Osteoblast (primary cell): ENCODE measurements around the gene GAB2. TPM values are rescaled to one million over a fixed set of nuclear protein-coding genes. Genes with fewer than 3 reads are reported as not detected.

ENCODE experiments used
- DNase-seq: peaks from one replicate; pipeline ENCODE4 v3.0.0; 2011; ENCODE audit warnings: low spot score, mixed read lengths; ENCODE audit not compliant: insufficient read length; ENCODE audit errors: missing footprints
- H2AFZ ChIP-seq: 2 replicates; pipeline ENCODE4 v1.6.0; 2011; ENCODE audit warnings: mild to moderate bottlenecking, low read length
- H3K27ac ChIP-seq: 2 replicates; pipeline ENCODE4 v1.5.1; 2011; ENCODE audit warnings: mild to moderate bottlenecking, low read depth, low read length, moderate library complexity
- H3K27me3 ChIP-seq: 2 replicates; pipeline ENCODE4 v1.6.0; 2012; ENCODE audit warnings: mild to moderate bottlenecking, control low read depth, inconsistent platforms, low read length, moderate library complexity; ENCODE audit not compliant: insufficient read depth
- H3K36me3 ChIP-seq: 2 replicates; pipeline ENCODE4 v1.5.1; 2011; ENCODE audit warnings: mild to moderate bottlenecking, low read length, control low read depth, moderate library complexity; ENCODE audit not compliant: insufficient read depth
- H3K4me1 ChIP-seq: 2 replicates; pipeline ENCODE4 v1.5.1; 2011; ENCODE audit warnings: mild to moderate bottlenecking, low read length, control low read depth, moderate library complexity; ENCODE audit not compliant: insufficient read depth
- H3K4me2 ChIP-seq: 2 replicates; pipeline ENCODE4 v1.6.0; 2011; ENCODE audit warnings: mild to moderate bottlenecking, low read length; ENCODE audit not compliant: insufficient read depth
- H3K4me3 ChIP-seq: fragments of 200-600 bp; sonication (generic); 3 replicates; pipeline ENCODE4 v1.5.1; 2012; ENCODE audit warnings: mild to moderate bottlenecking, low read length, inconsistent platforms; ENCODE audit not compliant: insufficient read depth
- H3K79me2 ChIP-seq: 2 replicates; pipeline ENCODE4 v1.6.0; 2012; ENCODE audit warnings: mild to moderate bottlenecking, low read length, control low read depth, inconsistent platforms; ENCODE audit not compliant: insufficient read depth
- H3K9me3 ChIP-seq: 2 replicates; pipeline ENCODE4 v1.5.1; 2011; ENCODE audit warnings: low read depth, low read length, control low read depth
- H4K20me1 ChIP-seq: 2 replicates; pipeline ENCODE4 v1.6.0; 2012; ENCODE audit warnings: mild to moderate bottlenecking, low read length, control low read depth; ENCODE audit not compliant: insufficient read depth
- total RNA-seq: library from RNA; depleted of rRNA; stranded (reverse); fragments of >200 nt; gene quantifications from 2 replicates; pipeline ENCODE4 v1.2.3, GENCODE V29; 2012
- TF ChIP-seq, protein P1 (sequence below): IDR thresholded peaks from 2 replicates; pipeline ENCODE4 v1.5.1; 2011; ENCODE audit warnings: mild to moderate bottlenecking, low read depth, low read length, moderate library complexity; ENCODE audit errors: extremely low read depth

GAB2 gene
- total RNA-seq, 1 donor = 18.5 TPM

DNA sequence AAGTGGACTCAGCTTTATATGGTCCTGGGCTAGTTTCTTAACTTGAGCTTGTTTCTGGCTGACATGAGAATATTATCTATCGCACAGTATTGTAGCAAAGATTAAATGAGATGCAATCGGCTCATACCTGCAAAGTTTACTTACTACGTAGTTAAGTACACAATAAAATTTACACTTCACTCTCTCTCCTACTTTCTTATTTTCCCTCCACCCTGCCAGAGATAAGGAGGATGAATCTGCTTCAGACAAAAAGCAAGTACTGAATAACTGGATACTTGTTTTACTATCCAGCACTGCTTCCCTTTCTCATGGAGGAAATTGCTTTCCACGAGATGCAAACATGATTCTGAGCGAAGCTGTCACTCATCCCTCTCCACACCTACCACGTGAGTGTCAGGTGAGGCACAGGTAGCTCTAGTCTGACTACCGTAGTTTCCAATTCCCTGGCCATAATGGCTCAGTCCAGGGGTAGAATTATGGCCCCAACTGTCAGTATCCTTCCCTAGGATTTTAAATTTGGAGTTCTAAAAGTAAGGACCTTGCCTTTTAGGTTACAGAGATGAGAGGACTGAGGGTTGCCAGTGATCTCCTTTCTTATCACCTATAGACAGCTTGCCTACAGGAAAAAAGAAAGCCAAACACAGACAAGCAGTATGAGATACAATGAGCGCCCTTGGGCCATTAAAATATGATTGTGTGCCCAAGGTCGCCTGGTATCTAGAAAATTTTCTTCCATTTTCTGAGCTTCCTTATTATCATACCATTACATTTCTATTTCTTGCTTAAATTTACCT lies 39.8 kb downstream of the GAB2 start:
- Histone ChIP-seq H3K27me3 (no peaks in the 10 kb centered on the region), H3K4me3 (no peak overlapping the region), H3K27ac (no peak overlapping the region), H3K4me1 (no peaks in the 10 kb centered on the region), H3K9me3 (no peaks in the 10 kb centered on the region), H4K20me1 (peaks cover 4% of the 10 kb centered on the region), H3K79me2 (peaks cover 2% of the 10 kb centered on the region), H3K4me2 (no peak overlapping the region), H2AFZ (no peak overlapping the region), H3K36me3 (no peaks in the 10 kb centered on the region)
- TF ChIP-seq, protein P1, sequence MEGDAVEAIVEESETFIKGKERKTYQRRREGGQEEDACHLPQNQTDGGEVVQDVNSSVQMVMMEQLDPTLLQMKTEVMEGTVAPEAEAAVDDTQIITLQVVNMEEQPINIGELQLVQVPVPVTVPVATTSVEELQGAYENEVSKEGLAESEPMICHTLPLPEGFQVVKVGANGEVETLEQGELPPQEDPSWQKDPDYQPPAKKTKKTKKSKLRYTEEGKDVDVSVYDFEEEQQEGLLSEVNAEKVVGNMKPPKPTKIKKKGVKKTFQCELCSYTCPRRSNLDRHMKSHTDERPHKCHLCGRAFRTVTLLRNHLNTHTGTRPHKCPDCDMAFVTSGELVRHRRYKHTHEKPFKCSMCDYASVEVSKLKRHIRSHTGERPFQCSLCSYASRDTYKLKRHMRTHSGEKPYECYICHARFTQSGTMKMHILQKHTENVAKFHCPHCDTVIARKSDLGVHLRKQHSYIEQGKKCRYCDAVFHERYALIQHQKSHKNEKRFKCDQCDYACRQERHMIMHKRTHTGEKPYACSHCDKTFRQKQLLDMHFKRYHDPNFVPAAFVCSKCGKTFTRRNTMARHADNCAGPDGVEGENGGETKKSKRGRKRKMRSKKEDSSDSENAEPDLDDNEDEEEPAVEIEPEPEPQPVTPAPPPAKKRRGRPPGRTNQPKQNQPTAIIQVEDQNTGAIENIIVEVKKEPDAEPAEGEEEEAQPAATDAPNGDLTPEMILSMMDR = no peak
- DNase-seq = no peak

DNA sequence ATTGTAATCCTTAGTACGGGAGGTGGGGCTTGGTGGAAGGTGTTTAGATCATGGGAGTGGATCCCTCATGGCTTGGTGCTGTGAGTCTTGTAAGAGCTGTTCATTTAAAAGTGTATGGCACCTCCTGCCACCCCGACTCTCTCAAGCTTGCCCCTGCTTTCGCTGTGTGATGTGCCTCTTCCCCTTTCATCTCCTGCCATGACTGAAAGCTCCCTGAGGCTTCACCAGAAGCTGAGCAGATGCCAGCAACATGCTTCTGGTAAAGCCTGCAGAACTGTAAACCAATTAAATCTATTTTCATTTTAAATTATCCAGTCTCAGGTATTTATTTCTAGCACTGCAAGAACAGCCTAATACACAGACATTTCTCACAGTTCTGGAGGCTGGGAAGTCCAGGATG lies 40.8 kb downstream of the GAB2 start:
- Histone ChIP-seq H3K36me3 (no peaks in the 10 kb centered on the region), H3K4me2 (no peak overlapping the region), H3K27ac (no peak overlapping the region), H3K27me3 (no peaks in the 10 kb centered on the region), H3K79me2 (peaks cover 2% of the 10 kb centered on the region), H3K9me3 (no peaks in the 10 kb centered on the region), H2AFZ (no peak overlapping the region), H3K4me1 (no peaks in the 10 kb centered on the region), H4K20me1 (peaks cover 4% of the 10 kb centered on the region), H3K4me3 (no peak overlapping the region)
- TF ChIP-seq, protein P1 = no peak
- DNase-seq = no peak

DNA sequence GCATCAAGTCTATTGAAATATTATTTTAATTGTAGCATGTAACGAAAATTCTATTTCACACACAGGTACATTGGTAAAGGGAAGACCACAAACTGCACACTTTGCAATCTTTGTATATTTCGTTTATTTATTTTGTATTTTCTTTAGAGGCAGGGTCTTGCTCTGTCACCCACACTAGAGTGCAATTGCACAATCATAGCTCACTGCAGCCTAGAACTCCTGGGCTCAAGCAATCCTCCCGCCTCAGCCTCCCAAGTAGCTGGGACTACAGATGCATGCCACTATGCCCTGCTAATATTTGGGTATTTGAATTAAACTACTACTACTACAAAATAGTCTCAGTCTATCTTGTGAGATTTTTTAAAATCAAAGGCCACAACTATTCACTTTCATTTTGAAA lies 42.7 kb downstream of the GAB2 start:
- Histone ChIP-seq H3K4me3 (no peak overlapping the region), H3K4me2 (no peak overlapping the region), H3K79me2 (peaks cover 7% of the 10 kb centered on the region), H3K36me3 (no peaks in the 10 kb centered on the region), H4K20me1 (peaks cover 8% of the 10 kb centered on the region), H2AFZ (no peak overlapping the region), H3K9me3 (no peaks in the 10 kb centered on the region), H3K27me3 (no peaks in the 10 kb centered on the region), H3K27ac (no peak overlapping the region), H3K4me1 (peaks cover 8% of the 10 kb centered on the region)
- TF ChIP-seq, protein P1 = no peak
- DNase-seq = no peak

DNA sequence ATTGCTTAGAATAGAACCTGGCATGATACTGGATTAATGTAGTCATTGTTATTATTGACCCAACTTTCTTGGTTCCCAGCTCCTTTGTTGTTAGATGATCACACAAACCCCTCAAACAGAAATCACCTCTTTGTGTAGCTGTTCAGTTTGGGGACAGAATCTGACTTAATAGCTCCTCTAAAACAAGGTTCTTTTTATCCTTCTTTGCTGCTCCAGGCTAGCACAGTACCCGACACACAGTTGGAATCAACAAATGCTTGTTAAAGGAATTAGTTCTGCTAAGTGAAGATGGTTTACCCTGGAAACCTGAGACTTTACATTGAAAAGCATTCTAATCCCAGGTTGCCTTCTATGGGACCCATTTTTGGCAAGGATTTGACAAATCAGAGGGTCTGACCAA lies 43.9 kb downstream of the GAB2 start:
- no peaks in the 10 kb centered on the region for H3K36me3 ChIP-seq
- H3K27me3 ChIP-seq = no peaks in the 10 kb centered on the region
- H3K79me2 ChIP-seq = peaks cover 7% of the 10 kb centered on the region
- H3K4me3 ChIP-seq = no peak overlapping the region
- H3K9me3 ChIP-seq = no peaks in the 10 kb centered on the region
- no peak overlapping the region for H2AFZ ChIP-seq
- H3K4me2 ChIP-seq = no peak overlapping the region
- DNase-seq = no peak
- peaks cover 8% of the 10 kb centered on the region for H3K4me1 ChIP-seq
- H4K20me1 ChIP-seq = peaks cover 8% of the 10 kb centered on the region
- H3K27ac ChIP-seq = no peak overlapping the region
- TF ChIP-seq, protein P1 = no peak
